Activated gamma-delta T cell (primary cell): ENCODE results near the gene RFPL1.
"Not testable (repeated sequence)": the region's sequence is repeated elsewhere in the genome, so short reads cannot be mapped to it uniquely, and the experiment has no call there.

Experiments
- DNase-seq: peaks from one replicate; lab custom pipeline; 2025; lab: John Stamatoyannopoulos, UW

Gene RFPL1

DNA sequence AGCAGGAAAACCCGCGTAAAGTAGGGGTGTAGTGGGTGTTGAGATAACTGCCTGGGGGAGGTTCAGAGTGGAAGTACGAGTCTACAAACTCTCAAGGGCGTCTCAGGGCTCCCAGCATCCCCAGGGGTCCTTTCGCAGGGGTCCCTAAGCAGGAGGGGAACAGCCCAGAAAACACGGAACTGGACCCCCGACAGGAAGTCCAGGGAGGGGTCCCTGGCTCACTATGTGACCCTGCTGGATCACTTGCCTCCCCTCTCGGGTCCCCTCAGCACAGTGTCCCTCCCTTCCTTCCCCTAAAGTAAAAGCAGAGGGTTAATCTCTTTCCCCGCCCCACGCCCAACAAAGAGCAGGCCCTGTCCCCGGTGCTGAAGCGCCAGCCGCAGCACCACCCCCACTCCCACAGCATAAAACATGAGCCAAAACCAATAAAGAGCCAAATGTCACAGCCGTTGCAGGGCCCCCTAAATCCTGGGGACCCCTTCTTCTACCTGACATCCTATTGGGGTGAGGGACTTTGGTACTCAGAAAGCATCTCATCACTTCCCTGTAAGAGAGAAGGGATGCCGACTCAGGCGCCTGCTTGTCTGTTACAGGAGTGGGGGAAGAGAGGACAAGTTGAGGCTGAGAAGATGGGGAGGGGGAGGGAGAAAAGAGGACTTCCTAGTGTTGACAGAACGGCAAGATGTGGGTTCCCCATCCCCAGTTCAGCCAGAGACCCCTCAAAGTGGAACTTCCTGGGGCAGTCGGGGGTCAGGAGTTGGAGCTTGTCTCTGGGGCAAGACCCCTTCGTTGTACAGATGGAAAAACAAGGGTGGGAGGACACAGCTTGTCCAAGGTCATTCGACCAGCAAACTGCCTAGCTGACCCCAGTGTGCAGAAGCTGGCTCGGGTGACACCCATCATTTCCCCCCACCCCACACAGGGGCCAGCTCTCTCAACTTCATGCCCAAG, 40.2 kb downstream of the RFPL1 start:
- DNase-seq = no peak

DNA sequence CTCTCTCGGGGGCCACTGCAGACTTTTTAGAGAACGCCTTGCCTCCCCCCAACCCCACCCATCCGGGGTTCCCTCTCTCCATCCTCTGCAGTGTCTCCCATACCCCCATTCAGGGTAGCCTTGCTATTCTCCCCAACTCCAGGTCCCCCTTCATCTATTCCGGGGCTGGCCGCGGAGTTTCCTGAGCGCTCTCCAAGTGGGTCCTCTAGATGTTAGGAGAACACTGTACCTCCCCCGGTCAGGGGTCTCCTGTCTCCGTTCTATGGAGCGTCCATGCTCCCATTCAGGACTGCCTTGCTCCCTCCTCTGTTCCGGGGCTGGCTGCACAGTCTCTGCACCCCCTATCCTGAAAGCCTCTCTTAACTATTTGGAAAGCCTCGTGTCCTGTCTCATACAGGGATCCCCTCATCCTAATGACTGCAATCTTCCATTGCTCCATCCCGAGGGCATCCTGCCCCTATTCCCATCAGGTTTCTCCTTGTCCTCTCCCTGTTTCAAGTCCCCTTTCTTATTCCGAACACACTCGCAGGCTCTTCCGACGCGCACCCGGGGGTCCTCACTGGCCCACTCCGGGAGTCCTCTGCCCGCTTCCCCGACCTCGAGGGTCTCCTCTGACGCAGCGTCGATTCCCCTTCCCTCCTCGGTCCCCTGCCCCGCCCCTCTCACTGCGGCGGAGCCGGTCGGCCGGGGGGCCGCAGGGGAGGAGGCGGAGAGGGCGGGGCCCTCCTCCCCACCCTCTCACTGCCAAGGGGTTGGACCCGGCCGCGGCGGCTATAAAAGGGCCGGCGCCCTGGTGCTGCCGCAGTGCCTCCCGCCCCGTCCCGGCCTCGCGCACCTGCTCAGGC, 41.3 kb downstream of the RFPL1 start, which contains the start of gene NEFH:
Gene NEFH, plus strand, starts transcription at position 802 of the 845 bp plus-strand sequence. CDS start 45 bp downstream, outside the sequence.
- DNase-seq = no peak

DNA sequence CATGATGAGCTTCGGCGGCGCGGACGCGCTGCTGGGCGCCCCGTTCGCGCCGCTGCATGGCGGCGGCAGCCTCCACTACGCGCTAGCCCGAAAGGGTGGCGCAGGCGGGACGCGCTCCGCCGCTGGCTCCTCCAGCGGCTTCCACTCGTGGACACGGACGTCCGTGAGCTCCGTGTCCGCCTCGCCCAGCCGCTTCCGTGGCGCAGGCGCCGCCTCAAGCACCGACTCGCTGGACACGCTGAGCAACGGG, 41.8 kb downstream of the RFPL1 start:
- DNase-seq = no peak

DNA sequence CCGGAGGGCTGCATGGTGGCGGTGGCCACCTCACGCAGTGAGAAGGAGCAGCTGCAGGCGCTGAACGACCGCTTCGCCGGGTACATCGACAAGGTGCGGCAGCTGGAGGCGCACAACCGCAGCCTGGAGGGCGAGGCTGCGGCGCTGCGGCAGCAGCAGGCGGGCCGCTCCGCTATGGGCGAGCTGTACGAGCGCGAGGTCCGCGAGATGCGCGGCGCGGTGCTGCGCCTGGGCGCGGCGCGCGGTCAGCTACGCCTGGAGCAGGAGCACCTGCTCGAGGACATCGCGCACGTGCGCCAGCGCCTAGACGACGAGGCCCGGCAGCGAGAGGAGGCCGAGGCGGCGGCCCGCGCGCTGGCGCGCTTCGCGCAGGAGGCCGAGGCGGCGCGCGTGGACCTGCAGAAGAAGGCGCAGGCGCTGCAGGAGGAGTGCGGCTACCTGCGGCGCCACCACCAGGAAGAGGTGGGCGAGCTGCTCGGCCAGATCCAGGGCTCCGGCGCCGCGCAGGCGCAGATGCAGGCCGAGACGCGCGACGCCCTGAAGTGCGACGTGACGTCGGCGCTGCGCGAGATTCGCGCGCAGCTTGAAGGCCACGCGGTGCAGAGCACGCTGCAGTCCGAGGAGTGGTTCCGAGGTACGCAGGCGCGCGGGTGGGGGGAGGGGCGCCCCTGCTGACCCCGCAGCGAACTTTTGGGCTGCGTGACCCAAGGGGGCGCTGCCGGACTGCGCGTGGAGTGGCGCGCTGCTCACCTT, 42.3 kb downstream of the RFPL1 start:
- peak; percentile 25 for DNase-seq

DNA sequence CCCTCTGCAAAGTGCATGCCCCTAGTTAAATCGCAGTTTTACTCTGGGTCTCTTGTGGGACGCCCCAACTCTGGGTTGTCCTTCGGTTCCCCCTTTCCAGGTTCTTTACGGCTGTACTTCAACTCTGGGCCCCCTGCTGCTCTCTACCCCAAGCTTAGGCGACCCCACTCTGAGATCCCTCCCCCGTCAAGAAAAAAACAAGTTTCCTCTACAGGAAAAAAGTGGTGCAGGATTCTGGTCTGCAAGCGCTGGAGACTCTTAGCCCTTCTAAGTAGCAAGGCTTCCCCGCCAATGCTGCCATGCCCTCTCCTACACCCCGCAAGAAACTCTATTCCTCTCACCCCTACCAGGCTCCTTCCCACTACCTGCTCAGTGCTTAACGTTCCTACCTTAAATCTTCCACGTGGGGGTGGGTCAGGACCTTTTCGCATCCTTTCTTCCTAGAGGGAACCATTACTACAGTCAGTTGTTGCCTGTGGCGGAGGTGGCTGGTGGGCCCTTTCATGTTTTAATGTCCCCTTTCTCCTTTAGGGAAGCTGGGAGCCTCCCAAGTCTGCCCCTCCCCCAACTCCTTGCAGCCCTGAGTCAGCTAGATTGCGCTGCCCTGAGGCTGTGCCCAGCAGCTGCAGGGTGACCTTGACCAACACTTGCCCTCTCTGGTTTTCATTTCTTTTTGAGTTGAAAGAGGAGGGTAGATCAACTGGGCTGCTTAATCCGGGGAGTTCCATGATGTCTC, 43.0 kb downstream of the RFPL1 start:
- no peak for DNase-seq

DNA sequence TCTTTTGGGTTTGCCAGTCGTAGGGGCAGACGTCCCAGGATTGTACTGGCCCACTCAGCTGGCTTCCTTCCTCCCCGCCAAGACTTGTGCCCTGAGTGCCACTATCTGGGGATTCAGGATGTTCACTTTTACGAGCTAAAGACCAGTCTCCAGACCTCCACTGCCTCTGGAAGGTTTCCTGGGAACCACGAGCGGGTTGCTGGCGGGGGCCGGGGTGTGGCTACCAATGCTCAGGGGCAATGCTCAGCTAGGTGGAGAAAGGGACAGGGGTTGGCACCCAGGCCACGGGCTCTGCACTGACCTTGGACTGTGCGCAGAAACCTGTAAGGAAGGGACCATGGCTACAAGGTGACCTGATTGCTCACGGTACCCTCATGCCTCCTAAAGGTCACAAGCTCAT, 43.9 kb downstream of the RFPL1 start:
- DNase-seq = no peak

DNA sequence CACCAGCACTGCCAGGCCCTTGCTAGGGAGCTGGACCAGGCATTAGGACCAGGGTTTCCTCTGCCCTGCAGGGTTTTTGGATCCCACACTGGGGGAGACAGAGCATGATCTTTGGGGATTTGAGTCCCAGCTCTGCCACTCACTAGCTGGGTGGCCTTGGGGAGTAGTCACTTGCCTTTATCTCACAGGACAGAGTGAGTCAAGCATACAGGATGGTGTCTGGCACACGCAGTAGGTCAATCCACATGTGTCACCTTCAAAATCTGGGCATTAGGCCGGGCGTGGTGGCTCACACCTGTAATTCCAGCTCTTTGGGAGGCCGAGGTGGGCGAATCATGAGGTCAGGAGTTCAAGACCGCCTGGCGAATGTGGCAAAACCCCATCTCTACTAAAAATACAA, 44.3 kb downstream of the RFPL1 start:
- no peak for DNase-seq

DNA sequence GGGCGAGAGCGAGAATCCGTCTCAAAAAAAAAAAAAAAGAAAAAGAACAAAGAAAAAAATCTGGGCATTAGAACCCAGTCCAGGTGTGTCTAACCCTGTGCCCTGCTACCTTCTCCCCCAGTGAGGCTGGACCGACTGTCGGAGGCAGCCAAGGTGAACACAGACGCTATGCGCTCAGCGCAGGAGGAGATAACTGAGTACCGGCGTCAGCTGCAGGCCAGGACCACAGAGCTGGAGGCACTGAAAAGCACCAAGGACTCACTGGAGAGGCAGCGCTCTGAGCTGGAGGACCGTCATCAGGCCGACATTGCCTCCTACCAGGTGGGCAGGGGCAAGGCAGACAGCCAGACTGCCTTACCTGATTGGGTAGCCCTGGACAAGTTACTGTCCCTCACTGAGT, 44.9 kb downstream of the RFPL1 start:
- DNase-seq = no peak

DNA sequence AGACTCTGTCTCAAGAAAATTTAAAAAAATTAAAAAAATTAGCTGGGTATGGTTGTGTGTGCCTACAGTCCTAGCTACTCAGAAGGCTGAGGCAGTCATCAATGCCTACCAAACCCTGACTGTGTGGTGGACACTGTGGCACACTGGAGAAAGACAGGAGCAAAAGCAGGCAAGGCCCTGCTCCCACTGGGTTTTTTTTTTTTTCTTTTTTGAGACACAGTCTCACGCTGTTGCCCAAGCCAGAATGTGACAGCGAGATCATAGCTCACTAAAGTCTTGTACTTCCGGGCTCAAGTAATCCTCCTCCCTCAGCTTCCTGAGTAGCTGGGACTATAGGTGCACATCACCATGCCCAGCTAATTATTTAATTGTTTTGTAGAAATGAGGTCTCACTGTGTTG, 46.3 kb downstream of the RFPL1 start:
- DNase-seq = no peak

DNA sequence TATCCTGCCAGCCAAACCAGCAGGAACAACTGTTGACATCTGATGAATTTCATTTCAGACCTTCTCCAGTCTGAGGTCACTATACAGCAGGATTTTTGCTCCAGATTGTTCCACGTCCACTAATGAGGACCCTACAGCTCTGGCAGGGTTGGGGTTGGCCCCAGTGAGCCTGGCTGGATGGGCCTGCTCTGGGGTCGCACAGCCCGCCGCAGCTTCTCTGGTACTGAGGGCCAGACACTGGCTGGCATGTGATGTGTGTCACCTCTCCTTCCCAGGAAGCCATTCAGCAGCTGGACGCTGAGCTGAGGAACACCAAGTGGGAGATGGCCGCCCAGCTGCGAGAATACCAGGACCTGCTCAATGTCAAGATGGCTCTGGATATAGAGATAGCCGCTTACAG, 47.1 kb downstream of the RFPL1 start:
- no peak for DNase-seq

DNA sequence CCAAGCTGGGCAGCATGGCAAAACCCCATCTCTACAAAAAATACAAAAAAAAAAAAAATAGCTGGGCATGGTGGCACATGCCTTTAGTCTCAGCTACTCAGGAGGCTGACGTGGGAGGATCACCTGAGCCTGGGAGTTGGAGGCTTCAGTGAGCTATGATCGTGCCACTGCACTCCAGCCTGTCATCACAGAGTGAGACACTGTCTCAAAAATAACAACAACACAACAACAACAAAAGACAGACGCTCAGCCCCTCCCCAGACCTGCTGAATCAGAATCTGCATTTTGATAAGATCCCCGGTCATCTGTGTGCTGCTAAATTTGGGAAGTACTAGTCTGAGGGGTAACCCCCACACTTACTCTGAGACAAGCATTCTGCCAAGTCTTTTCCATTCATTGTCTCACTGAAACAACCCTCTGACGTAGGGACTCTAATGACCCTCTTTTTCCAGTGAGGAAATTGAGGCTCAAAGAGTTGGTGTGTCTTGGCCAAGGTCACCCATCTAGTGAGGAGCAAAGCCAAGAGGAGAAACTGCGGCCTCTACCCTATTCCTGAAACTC, 49.1 kb downstream of the RFPL1 start:
- no peak for DNase-seq

DNA sequence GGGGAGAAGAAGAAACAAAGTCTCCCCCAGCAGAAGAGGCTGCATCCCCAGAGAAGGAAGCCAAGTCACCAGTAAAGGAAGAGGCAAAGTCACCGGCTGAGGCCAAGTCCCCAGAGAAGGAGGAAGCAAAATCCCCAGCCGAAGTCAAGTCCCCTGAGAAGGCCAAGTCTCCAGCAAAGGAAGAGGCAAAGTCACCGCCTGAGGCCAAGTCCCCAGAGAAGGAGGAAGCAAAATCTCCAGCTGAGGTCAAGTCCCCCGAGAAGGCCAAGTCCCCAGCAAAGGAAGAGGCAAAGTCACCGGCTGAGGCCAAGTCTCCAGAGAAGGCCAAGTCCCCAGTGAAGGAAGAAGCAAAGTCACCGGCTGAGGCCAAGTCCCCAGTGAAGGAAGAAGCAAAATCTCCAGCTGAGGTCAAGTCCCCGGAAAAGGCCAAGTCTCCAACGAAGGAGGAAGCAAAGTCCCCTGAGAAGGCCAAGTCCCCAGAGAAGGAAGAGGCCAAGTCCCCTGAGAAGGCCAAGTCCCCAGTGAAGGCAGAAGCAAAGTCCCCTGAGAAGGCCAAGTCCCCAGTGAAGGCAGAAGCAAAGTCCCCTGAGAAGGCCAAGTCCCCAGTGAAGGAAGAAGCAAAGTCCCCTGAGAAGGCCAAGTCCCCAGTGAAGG, 50.9 kb downstream of the RFPL1 start:
- not testable (repeated sequence) for DNase-seq

DNA sequence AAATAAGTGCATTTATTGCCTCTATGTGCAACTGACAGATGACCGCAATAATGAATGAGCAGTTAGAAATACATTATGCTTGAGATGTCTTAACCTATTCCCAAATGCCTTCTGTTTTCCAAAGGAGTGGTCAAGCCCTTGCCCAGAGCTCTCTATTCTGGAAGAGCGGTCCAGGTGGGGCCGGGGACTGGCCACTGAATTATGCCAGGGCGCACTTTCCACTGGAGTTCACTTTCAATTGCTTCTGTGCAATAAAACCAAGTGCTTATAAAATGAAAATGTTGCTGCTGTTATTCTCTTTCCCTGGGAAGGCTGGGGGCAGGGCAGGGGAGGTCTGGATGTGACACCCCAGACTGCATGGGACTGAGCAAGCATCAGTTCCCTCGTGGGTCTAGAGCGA, 52.6 kb downstream of the RFPL1 start:
- DNase-seq = no peak
